Measurements from ENCODE around the gene SMIM35. TPM values are rescaled to one million over a fixed set of nuclear protein-coding genes. Genes with fewer than 3 reads are reported as not detected.

Gene SMIM35
- total and polyA plus RNA-seq, 2 of the 13 experiments (the other 11 are each of a cell fraction or from before 2014, with no cell fraction given): not detected

- in situ Hi-C loops (cut with HindIII; ENCODE audit: extremely low pct_ligation_motif_present, low pct_unique_long_range_greater_than_20kb) (no loop called here), intact Hi-C loops (cut with micrococcal nuclease; ENCODE audit: unreplicated experiment) (no loop called here)
- ChIA-PET POLR2A (no interaction called here), CTCF (ENCODE audit: low intra/inter-chr PET ratio, low total read pairs) (no interaction called here)
- H3K79me2 ChIP-seq (ENCODE audit: insufficient read depth, low read length): no peaks in the 10 kb centered on the region
- H4K20me1 ChIP-seq (ENCODE audit: insufficient read depth, low read length): no peaks in the 10 kb centered on the region
- BruUV-seq (replicated peaks): no TSS peak
- TF ChIP-seq HDAC1 (CRISPR knock-in tag; IDR thresholded peaks at IDR 0.05) (no peak), ZNF235 (CRISPR knock-in tag; IDR thresholded peaks at IDR 0.05; ENCODE audit: borderline replicate concordance) (no peak)
- H3K27ac ChIP-seq (ENCODE audit: extremely low read length, insufficient read depth, low read length): no peak overlapping the region
- no peaks in the 10 kb centered on the region for H3K4me1 ChIP-seq (ENCODE audit: insufficient read depth, low read length)
- H3K4me3 ChIP-seq (replicated peaks in 1 of 3; ENCODE audit: insufficient read depth in 1 of 3, low read depth in 2 of 3, low read length in 3 of 3): no peak overlapping the region
- no peak overlapping the region for H3K9ac ChIP-seq (ENCODE audit: insufficient read depth, low read depth, low read length)
- WGBS (ENCODE audit: low lambda C conversion rate): 21% methylated on average over 3 of the region's 3 CpGs
- DNase-seq (ENCODE audit: low spot score): no peak
- H2AFZ ChIP-seq (ENCODE audit: low read length): no peak overlapping the region
- ATAC-seq: no peak
- H3K9me3 ChIP-seq (ENCODE audit: low read length): no peaks in the 10 kb centered on the region
- no peak overlapping the region for H3K4me2 ChIP-seq (ENCODE audit: low read depth, low read length)
- H3K36me3 ChIP-seq (replicated peaks in 1 of 2; ENCODE audit: control insufficient read depth in 1 of 2, insufficient read depth in 2 of 2, low read length in 2 of 2): no peaks in the 10 kb centered on the region
- no peak for FAIRE-seq
- peaks cover 0 to 6% of the 10 kb centered on the region in 2 experiments; a peak in 1 of 5 replicates for H3K27me3 ChIP-seq (ENCODE audit: control insufficient read depth in 1 of 2, insufficient read depth in 2 of 2, low read length in 2 of 2)
These were observed 123.9 kb downstream of the SMIM35 start for GRCh38 chr11:117962826-117963225.

DNA sequence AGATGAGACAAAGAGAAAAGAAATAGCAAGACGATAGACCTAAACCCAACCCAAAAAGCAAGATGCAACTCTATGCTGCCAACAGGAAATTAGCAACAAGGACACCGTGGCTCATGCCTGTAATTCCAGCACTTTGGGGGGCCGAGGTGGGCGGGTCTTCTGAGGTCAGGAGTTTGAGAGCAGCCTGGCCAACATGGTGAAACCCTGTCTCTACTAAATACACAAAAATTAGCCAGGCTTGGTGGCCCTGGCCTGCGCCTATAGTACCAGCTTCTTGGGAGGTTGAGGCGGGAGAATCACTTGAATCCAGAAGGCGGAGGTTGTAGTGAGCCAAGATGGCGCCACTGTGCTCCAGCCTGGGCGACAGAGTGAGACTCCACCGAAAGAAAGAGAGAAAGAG is 124.9 kb downstream of the SMIM35 start:
- Histone ChIP-seq H3K79me2 (ENCODE audit: insufficient read depth, low read length) (no peaks in the 10 kb centered on the region), H3K9ac (ENCODE audit: insufficient read depth, low read depth, low read length) (no peak overlapping the region), H3K27me3 (ENCODE audit: control insufficient read depth in 1 of 2, insufficient read depth in 2 of 2, low read length in 2 of 2) (peaks cover 0 to 5% of the 10 kb centered on the region in 2 experiments; a peak in 1 of 5 replicates), H3K9me3 (ENCODE audit: low read length) (no peaks in the 10 kb centered on the region), H3K4me3 (replicated peaks in 1 of 3; ENCODE audit: insufficient read depth in 1 of 3, low read depth in 2 of 3, low read length in 3 of 3) (no peak overlapping the region), H3K4me2 (ENCODE audit: low read depth, low read length) (no peak overlapping the region), H3K4me1 (ENCODE audit: insufficient read depth, low read length) (no peaks in the 10 kb centered on the region), H3K27ac (ENCODE audit: extremely low read length, insufficient read depth, low read length) (no peak overlapping the region), H2AFZ (ENCODE audit: low read length) (no peak overlapping the region), H3K36me3 (replicated peaks in 1 of 2; ENCODE audit: control insufficient read depth in 1 of 2, insufficient read depth in 2 of 2, low read length in 2 of 2) (no peaks in the 10 kb centered on the region), H4K20me1 (ENCODE audit: insufficient read depth, low read length) (no peaks in the 10 kb centered on the region)
- WGBS (ENCODE audit: low lambda C conversion rate): 25% methylated on average over 10 of the region's 10 CpGs
- ATAC-seq (no peak), FAIRE-seq (no peak), DNase-seq (ENCODE audit: low spot score) (no peak)
- BruUV-seq (replicated peaks): no TSS peak
- in situ Hi-C loops (cut with HindIII; ENCODE audit: extremely low pct_ligation_motif_present, low pct_unique_long_range_greater_than_20kb) (no loop called here), intact Hi-C loops (cut with micrococcal nuclease; ENCODE audit: unreplicated experiment) (no loop called here)
- ChIA-PET POLR2A (no interaction called here), CTCF (ENCODE audit: low intra/inter-chr PET ratio, low total read pairs) (no interaction called here)
- TF ChIP-seq IKZF1 (IDR thresholded peaks at IDR 0.05): no peak
- no peak for TF ChIP-seq ZNF24 (IDR thresholded peaks at IDR 0.05)
- no peak for TF ChIP-seq ASH2L (IDR thresholded peaks at IDR 0.05; ENCODE audit: insufficient read length, low read depth, low read length)
- no peak for TF ChIP-seq REXO4 (CRISPR knock-in tag; IDR thresholded peaks at IDR 0.05; ENCODE audit: borderline replicate concordance)
- TF ChIP-seq, protein P1, sequence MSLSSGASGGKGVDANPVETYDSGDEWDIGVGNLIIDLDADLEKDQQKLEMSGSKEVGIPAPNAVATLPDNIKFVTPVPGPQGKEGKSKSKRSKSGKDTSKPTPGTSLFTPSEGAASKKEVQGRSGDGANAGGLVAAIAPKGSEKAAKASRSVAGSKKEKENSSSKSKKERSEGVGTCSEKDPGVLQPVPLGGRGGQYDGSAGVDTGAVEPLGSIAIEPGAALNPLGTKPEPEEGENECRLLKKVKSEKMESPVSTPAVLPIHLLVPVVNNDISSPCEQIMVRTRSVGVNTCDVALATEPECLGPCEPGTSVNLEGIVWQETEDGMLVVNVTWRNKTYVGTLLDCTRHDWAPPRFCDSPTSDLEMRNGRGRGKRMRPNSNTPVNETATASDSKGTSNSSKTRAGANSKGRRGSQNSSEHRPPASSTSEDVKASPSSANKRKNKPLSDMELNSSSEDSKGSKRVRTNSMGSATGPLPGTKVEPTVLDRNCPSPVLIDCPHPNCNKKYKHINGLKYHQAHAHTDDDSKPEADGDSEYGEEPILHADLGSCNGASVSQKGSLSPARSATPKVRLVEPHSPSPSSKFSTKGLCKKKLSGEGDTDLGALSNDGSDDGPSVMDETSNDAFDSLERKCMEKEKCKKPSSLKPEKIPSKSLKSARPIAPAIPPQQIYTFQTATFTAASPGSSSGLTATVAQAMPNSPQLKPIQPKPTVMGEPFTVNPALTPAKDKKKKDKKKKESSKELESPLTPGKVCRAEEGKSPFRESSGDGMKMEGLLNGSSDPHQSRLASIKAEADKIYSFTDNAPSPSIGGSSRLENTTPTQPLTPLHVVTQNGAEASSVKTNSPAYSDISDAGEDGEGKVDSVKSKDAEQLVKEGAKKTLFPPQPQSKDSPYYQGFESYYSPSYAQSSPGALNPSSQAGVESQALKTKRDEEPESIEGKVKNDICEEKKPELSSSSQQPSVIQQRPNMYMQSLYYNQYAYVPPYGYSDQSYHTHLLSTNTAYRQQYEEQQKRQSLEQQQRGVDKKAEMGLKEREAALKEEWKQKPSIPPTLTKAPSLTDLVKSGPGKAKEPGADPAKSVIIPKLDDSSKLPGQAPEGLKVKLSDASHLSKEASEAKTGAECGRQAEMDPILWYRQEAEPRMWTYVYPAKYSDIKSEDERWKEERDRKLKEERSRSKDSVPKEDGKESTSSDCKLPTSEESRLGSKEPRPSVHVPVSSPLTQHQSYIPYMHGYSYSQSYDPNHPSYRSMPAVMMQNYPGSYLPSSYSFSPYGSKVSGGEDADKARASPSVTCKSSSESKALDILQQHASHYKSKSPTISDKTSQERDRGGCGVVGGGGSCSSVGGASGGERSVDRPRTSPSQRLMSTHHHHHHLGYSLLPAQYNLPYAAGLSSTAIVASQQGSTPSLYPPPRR (CRISPR knock-in tag; IDR thresholded peaks at IDR 0.05; ENCODE audit: borderline replicate concordance): no peak
- TF ChIP-seq PRMT3 (CRISPR knock-in tag; IDR thresholded peaks at IDR 0.05; ENCODE audit: borderline replicate concordance, low read depth): no peak
- no peak for TF ChIP-seq RCOR2 (CRISPR knock-in tag; IDR thresholded peaks at IDR 0.05)
- no peak for TF ChIP-seq NR2F2 (IDR thresholded peaks at IDR 0.05; ENCODE audit: borderline replicate concordance, low read depth)
- no peak for TF ChIP-seq ZNF607 (CRISPR knock-in tag; IDR thresholded peaks at IDR 0.05; ENCODE audit: borderline replicate concordance)
- no peak for TF ChIP-seq PHB2 (IDR thresholded peaks at IDR 0.05; ENCODE audit: partially characterized antibody)
- no peak for TF ChIP-seq DNMT3B (CRISPR knock-in tag; conservative IDR thresholded peaks at IDR 0.05)
- no peak for TF ChIP-seq ZBTB46 (CRISPR knock-in tag; IDR thresholded peaks at IDR 0.05; ENCODE audit: borderline replicate concordance)
